Measurements from ENCODE around the gene TBCA. TPM values are rescaled to one million over a fixed set of nuclear protein-coding genes. Genes with fewer than 3 reads are reported as not detected.

Gene TBCA
- total and polyA plus RNA-seq, 2 of the 13 experiments (the other 11 are each of a cell fraction or from before 2014, with no cell fraction given), result 93.8 to 309 TPM

DNA sequence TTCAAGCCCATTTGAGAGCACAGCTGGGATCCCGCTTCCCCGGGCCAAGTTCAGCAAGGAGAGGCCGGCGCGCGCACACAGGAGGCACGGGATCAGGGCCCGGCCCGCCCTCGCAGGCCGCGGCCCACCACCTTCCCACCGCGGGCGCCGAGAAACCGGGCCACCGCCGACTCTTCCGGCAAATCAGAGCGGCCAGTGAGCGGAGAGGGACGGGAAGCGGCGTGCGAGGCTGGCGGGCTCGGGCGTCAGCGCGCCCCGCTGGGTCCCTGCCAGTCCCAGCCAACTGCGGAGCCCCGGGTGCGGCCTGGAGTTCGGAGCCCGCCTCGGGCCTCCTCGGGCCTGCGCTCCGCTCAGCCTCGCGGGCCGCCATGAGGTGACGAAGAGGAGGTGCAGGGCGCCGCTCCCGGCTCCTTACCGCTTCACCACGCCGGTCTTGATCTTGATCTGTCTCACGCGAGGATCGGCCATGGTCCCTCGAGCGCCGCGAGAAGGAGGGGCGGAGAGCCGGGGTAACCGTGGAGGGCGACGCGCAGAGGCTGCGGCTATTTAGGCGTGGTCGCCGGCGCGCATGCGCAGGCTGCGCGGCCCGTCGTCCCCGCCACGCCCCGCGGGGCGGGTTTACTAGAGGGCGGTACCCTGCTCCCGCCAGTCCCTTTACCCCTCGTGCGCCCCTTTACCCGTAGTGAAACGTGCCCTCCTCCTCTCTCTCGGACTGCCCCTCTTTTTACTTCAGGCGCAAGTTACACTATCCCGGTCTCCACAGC lies at the start of gene TBCA (continued):
- TF ChIP-seq, protein P1, sequence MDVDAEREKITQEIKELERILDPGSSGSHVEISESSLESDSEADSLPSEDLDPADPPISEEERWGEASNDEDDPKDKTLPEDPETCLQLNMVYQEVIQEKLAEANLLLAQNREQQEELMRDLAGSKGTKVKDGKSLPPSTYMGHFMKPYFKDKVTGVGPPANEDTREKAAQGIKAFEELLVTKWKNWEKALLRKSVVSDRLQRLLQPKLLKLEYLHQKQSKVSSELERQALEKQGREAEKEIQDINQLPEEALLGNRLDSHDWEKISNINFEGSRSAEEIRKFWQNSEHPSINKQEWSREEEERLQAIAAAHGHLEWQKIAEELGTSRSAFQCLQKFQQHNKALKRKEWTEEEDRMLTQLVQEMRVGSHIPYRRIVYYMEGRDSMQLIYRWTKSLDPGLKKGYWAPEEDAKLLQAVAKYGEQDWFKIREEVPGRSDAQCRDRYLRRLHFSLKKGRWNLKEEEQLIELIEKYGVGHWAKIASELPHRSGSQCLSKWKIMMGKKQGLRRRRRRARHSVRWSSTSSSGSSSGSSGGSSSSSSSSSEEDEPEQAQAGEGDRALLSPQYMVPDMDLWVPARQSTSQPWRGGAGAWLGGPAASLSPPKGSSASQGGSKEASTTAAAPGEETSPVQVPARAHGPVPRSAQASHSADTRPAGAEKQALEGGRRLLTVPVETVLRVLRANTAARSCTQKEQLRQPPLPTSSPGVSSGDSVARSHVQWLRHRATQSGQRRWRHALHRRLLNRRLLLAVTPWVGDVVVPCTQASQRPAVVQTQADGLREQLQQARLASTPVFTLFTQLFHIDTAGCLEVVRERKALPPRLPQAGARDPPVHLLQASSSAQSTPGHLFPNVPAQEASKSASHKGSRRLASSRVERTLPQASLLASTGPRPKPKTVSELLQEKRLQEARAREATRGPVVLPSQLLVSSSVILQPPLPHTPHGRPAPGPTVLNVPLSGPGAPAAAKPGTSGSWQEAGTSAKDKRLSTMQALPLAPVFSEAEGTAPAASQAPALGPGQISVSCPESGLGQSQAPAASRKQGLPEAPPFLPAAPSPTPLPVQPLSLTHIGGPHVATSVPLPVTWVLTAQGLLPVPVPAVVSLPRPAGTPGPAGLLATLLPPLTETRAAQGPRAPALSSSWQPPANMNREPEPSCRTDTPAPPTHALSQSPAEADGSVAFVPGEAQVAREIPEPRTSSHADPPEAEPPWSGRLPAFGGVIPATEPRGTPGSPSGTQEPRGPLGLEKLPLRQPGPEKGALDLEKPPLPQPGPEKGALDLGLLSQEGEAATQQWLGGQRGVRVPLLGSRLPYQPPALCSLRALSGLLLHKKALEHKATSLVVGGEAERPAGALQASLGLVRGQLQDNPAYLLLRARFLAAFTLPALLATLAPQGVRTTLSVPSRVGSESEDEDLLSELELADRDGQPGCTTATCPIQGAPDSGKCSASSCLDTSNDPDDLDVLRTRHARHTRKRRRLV (CRISPR knock-in tag; IDR thresholded peaks at IDR 0.05), result no peak
- TF ChIP-seq, protein P2, sequence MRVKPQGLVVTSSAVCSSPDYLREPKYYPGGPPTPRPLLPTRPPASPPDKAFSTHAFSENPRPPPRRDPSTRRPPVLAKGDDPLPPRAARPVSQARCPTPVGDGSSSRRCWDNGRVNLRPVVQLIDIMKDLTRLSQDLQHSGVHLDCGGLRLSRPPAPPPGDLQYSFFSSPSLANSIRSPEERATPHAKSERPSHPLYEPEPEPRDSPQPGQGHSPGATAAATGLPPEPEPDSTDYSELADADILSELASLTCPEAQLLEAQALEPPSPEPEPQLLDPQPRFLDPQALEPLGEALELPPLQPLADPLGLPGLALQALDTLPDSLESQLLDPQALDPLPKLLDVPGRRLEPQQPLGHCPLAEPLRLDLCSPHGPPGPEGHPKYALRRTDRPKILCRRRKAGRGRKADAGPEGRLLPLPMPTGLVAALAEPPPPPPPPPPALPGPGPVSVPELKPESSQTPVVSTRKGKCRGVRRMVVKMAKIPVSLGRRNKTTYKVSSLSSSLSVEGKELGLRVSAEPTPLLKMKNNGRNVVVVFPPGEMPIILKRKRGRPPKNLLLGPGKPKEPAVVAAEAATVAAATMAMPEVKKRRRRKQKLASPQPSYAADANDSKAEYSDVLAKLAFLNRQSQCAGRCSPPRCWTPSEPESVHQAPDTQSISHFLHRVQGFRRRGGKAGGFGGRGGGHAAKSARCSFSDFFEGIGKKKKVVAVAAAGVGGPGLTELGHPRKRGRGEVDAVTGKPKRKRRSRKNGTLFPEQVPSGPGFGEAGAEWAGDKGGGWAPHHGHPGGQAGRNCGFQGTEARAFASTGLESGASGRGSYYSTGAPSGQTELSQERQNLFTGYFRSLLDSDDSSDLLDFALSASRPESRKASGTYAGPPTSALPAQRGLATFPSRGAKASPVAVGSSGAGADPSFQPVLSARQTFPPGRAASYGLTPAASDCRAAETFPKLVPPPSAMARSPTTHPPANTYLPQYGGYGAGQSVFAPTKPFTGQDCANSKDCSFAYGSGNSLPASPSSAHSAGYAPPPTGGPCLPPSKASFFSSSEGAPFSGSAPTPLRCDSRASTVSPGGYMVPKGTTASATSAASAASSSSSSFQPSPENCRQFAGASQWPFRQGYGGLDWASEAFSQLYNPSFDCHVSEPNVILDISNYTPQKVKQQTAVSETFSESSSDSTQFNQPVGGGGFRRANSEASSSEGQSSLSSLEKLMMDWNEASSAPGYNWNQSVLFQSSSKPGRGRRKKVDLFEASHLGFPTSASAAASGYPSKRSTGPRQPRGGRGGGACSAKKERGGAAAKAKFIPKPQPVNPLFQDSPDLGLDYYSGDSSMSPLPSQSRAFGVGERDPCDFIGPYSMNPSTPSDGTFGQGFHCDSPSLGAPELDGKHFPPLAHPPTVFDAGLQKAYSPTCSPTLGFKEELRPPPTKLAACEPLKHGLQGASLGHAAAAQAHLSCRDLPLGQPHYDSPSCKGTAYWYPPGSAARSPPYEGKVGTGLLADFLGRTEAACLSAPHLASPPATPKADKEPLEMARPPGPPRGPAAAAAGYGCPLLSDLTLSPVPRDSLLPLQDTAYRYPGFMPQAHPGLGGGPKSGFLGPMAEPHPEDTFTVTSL (CRISPR knock-in tag; IDR thresholded peaks at IDR 0.05; ENCODE audit: borderline replicate concordance), result no peak
- TF ChIP-seq TAF15 (IDR thresholded peaks at IDR 0.05; ENCODE audit: low read depth, low read length, poor library complexity, severe bottlenecking) (peak; percentile 28), MXI1 (IDR thresholded peaks at IDR 0.05; ENCODE audit: borderline replicate concordance, low read depth, low read length) (peak; percentile 66; the same call in 1 of the 3 replicates), TMF1 (CRISPR knock-in tag; IDR thresholded peaks at IDR 0.05; ENCODE audit: low read depth) (no peak), KAT7 (CRISPR knock-in tag; IDR thresholded peaks at IDR 0.05; ENCODE audit: borderline replicate concordance) (peak; percentile 96), TBP (CRISPR knock-in tag; IDR thresholded peaks at IDR 0.05) (no peak), NFKB2 (CRISPR knock-in tag; IDR thresholded peaks at IDR 0.05; ENCODE audit: borderline replicate concordance) (peak; percentile 89; the same call in 1 of the 2 replicates), ZFP36 (IDR thresholded peaks at IDR 0.05; ENCODE audit: borderline replicate concordance, low read depth, low read length, partially characterized antibody) (no peak), ZNF766 (CRISPR knock-in tag; IDR thresholded peaks at IDR 0.05; ENCODE audit: borderline replicate concordance) (no peak)
- TF ChIP-seq, protein P3, sequence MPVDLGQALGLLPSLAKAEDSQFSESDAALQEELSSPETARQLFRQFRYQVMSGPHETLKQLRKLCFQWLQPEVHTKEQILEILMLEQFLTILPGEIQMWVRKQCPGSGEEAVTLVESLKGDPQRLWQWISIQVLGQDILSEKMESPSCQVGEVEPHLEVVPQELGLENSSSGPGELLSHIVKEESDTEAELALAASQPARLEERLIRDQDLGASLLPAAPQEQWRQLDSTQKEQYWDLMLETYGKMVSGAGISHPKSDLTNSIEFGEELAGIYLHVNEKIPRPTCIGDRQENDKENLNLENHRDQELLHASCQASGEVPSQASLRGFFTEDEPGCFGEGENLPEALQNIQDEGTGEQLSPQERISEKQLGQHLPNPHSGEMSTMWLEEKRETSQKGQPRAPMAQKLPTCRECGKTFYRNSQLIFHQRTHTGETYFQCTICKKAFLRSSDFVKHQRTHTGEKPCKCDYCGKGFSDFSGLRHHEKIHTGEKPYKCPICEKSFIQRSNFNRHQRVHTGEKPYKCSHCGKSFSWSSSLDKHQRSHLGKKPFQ (CRISPR knock-in tag; IDR thresholded peaks at IDR 0.05; ENCODE audit: insufficient replicate concordance), result peak; percentile 42
- TF ChIP-seq, protein P4, sequence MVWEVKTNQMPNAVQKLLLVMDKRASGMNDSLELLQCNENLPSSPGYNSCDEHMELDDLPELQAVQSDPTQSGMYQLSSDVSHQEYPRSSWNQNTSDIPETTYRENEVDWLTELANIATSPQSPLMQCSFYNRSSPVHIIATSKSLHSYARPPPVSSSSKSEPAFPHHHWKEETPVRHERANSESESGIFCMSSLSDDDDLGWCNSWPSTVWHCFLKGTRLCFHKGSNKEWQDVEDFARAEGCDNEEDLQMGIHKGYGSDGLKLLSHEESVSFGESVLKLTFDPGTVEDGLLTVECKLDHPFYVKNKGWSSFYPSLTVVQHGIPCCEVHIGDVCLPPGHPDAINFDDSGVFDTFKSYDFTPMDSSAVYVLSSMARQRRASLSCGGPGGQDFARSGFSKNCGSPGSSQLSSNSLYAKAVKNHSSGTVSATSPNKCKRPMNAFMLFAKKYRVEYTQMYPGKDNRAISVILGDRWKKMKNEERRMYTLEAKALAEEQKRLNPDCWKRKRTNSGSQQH (CRISPR knock-in tag; IDR thresholded peaks at IDR 0.05; ENCODE audit: low read depth), result 0 out of 2 replicates have a peak, but pooled peaks have one; percentile 17
- TF ChIP-seq, protein P5, sequence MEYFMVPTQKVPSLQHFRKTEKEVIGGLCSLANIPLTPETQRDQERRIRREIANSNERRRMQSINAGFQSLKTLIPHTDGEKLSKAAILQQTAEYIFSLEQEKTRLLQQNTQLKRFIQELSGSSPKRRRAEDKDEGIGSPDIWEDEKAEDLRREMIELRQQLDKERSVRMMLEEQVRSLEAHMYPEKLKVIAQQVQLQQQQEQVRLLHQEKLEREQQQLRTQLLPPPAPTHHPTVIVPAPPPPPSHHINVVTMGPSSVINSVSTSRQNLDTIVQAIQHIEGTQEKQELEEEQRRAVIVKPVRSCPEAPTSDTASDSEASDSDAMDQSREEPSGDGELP (IDR thresholded peaks at IDR 0.05; ENCODE audit: borderline replicate concordance, low read depth), result no peak

All from HepG2 (cell line).